Uterus (tissue), 4 donors: ENCODE measurements around the gene CPNE4. TPM values are rescaled to one million over a fixed set of nuclear protein-coding genes. Genes with fewer than 3 reads are reported as not detected.

Source experiments
- DNase-seq, 2 donors: peaks; one replicate each; pipeline ENCODE4 v3.0.0-alpha.2; 2019 to 2020
- H3K27ac ChIP-seq, 2 donors: fragments of 200-600 bp; sonication (generic); 1 replicate in 1 of 2; 2 replicates in 1 of 2; pipeline ENCODE4 v1.5.1; 2016 to 2018
- H3K27me3 ChIP-seq, 2 donors: fragments of 200-600 bp; sonication (generic); one replicate each; pipeline ENCODE4 v1.5.1; 2018 to 2019; ENCODE audit warnings: control low read depth in 1 of 2
- H3K36me3 ChIP-seq, 2 donors: fragments of 200-600 bp; sonication (generic); one replicate each; pipeline ENCODE4 v1.5.1; 2019; ENCODE audit warnings: control low read depth in 1 of 2
- H3K4me1 ChIP-seq, 2 donors: fragments of 200-600 bp; sonication (generic); one replicate each; pipeline ENCODE4 v1.5.1; 2018 to 2019; ENCODE audit warnings: control low read depth in 1 of 2
- H3K4me3 ChIP-seq, 2 donors: fragments of 200-600 bp; sonication (generic); 1 replicate in 1 of 2; 2 replicates in 1 of 2; pipeline ENCODE4 v1.5.1; 2018 to 2019; ENCODE audit warnings: mild to moderate bottlenecking in 1 of 2
- H3K9me3 ChIP-seq, 2 donors: fragments of 200-600 bp; sonication (generic); one replicate each; pipeline ENCODE4 v1.5.1; 2019; ENCODE audit warnings: control low read depth in 1 of 2
- POLR2A ChIP-seq, 2 donors: fragments of 450-650 bp; IDR thresholded peaks; one replicate each; pipeline ENCODE4 v1.6.1; 2016; ENCODE audit warnings: antibody characterized with exemption in 2 of 2, mild to moderate bottlenecking in 1 of 2, moderate library complexity in 1 of 2
- intact Hi-C: fragments of 100-400 bp; cut with DNase I; formaldehyde crosslinking; loops from one replicate; pipeline ENCODE4 v1.15.1; 2023; ENCODE audit warnings: low total_unique reads
- total RNA-seq, 4 donors: library from RNA; depleted of rRNA in 3 of 4; stranded (reverse); fragments of >200 nt in 3 of 4; gene quantifications; one replicate each; pipeline versions ENCODE4 v1.1.0 to v1.2.4, GENCODE V29; 2014 to 2023
- TF ChIP-seq, protein P1 (sequence below), 4 experiments: fragments of 200-600 bp in 2 of 4; fragments of 450-650 bp in 2 of 4; sonication (generic) in 2 of 4; IDR thresholded peaks; one replicate each; pipeline ENCODE4 v1.5.1; 2016 to 2019; ENCODE audit warnings: antibody characterized with exemption in 4 of 4, mild to moderate bottlenecking in 2 of 4, moderate library complexity in 1 of 4
- donor health status: DM: yes; HTN: yes; CAD: no.

The CPNE4 gene
- total RNA-seq, 4 donors from 2014 or later: 0.35 TPM; not detected in 3

DNA sequence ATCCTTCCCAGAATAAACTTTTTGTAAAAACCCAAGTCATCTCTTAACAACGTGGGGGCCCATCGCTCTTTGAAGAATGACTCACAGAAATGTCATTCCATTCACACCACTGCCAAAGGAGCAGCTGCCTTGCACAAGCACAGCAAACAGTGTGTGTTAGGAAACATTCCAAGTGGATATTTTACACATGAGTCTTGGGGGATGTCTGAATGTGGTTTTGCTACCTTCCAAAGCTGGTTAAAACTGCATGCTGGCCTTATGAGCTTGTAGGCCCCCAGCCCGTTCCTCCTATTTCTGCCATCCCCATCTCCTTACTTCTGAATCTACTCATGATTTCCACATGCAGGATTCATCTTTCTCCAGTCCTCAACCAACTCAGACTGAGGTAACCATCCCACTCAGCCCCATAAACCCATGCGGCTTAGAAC, 130.8 kb downstream of the CPNE4 start:
- Histone ChIP-seq H3K4me3 (no peak overlapping the region), H3K27me3 (no peaks in the 10 kb centered on the region), H3K4me1 (no peaks in the 10 kb centered on the region), H3K27ac (no peak overlapping the region), H3K36me3 (no peaks in the 10 kb centered on the region), H3K9me3 (no peaks in the 10 kb centered on the region)
- intact Hi-C loops: no loop called here
- TF ChIP-seq, protein P1, sequence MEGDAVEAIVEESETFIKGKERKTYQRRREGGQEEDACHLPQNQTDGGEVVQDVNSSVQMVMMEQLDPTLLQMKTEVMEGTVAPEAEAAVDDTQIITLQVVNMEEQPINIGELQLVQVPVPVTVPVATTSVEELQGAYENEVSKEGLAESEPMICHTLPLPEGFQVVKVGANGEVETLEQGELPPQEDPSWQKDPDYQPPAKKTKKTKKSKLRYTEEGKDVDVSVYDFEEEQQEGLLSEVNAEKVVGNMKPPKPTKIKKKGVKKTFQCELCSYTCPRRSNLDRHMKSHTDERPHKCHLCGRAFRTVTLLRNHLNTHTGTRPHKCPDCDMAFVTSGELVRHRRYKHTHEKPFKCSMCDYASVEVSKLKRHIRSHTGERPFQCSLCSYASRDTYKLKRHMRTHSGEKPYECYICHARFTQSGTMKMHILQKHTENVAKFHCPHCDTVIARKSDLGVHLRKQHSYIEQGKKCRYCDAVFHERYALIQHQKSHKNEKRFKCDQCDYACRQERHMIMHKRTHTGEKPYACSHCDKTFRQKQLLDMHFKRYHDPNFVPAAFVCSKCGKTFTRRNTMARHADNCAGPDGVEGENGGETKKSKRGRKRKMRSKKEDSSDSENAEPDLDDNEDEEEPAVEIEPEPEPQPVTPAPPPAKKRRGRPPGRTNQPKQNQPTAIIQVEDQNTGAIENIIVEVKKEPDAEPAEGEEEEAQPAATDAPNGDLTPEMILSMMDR (IDR thresholded peaks at IDR 0.05): no peak
- no peak for TF ChIP-seq POLR2A (IDR thresholded peaks at IDR 0.05)
- DNase-seq: no peak

DNA sequence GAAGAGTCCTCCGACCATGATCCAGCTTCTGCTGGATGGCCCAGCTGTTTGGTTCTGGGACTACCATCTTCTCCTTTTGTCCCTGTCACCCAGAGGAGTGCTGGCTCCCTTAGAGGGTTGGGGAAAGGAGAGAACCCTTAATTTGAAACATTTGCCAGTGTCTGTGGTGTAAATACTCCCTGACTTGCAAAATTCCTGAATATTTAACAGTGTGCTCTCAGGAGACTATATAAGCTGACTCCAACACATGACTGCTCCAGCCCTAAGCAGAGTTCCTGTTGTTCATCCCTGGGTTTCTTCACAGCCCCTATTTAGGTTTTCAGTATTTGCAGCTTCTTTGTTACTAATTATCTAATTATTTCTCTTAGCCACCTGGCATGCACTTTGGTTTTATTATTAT, 133.1 kb downstream of the CPNE4 start:
- TF ChIP-seq, protein P1 (IDR thresholded peaks at IDR 0.05): no peak
- TF ChIP-seq POLR2A (IDR thresholded peaks at IDR 0.05): no peak
- H3K27me3 ChIP-seq: no peaks in the 10 kb centered on the region
- no peak overlapping the region for H3K4me3 ChIP-seq
- intact Hi-C loops: no loop called here
- no peaks in the 10 kb centered on the region for H3K9me3 ChIP-seq
- no peaks in the 10 kb centered on the region for H3K4me1 ChIP-seq
- H3K36me3 ChIP-seq: no peaks in the 10 kb centered on the region
- no peak for DNase-seq
- no peak overlapping the region for H3K27ac ChIP-seq

DNA sequence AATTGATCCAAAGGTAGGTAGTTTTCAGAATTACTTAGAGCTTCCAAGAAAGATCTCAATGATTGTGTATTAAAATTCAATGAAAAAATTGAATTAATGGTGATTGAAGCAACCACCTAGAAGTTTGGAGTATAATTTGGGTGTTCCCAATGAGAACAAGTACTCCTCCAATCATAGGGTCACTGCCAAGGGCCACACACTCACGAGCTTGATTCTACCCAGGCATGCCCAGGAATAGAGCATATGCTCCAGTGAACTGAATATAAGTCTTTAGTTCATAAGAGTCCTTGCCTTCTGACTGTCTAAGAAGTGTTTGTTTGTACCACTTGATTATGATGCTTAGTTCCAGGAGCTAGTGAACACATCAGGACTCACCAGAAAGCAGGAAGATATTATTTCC, 133.9 kb downstream of the CPNE4 start:
- no peaks in the 10 kb centered on the region for H3K4me1 ChIP-seq
- intact Hi-C loops: no loop called here
- no peaks in the 10 kb centered on the region for H3K36me3 ChIP-seq
- DNase-seq: no peak
- H3K27me3 ChIP-seq: no peaks in the 10 kb centered on the region
- no peaks in the 10 kb centered on the region for H3K9me3 ChIP-seq
- TF ChIP-seq POLR2A (IDR thresholded peaks at IDR 0.05): no peak
- TF ChIP-seq, protein P1 (IDR thresholded peaks at IDR 0.05): no peak
- H3K27ac ChIP-seq: no peak overlapping the region
- H3K4me3 ChIP-seq: no peak overlapping the region

DNA sequence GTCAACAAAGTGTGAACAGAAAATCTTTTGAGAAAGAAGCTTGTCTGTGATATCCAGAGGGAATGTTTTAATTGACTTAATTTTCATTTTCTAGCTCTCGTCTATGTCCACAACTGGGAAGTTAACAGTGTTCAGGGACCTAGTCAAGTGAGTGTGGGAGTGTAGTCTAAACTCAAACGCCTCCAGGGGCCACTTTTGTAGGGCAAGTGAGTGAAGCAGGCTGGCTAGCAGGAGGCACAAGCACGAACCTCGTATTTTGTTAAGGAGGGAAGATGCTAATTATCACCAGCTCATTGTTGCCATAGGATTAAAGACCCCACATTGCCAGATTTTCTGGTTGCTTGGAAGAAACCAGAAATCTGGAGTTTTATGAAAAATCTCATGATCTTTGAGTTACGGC, 135.8 kb downstream of the CPNE4 start:
- no peak overlapping the region for H3K27ac ChIP-seq
- no peak overlapping the region for H3K4me3 ChIP-seq
- no peaks in the 10 kb centered on the region for H3K27me3 ChIP-seq
- no peaks in the 10 kb centered on the region for H3K4me1 ChIP-seq
- no peak for DNase-seq
- no peaks in the 10 kb centered on the region for H3K9me3 ChIP-seq
- intact Hi-C loops: no loop called here
- no peak for TF ChIP-seq POLR2A (IDR thresholded peaks at IDR 0.05)
- TF ChIP-seq, protein P1 (IDR thresholded peaks at IDR 0.05): no peak
- no peaks in the 10 kb centered on the region for H3K36me3 ChIP-seq

DNA sequence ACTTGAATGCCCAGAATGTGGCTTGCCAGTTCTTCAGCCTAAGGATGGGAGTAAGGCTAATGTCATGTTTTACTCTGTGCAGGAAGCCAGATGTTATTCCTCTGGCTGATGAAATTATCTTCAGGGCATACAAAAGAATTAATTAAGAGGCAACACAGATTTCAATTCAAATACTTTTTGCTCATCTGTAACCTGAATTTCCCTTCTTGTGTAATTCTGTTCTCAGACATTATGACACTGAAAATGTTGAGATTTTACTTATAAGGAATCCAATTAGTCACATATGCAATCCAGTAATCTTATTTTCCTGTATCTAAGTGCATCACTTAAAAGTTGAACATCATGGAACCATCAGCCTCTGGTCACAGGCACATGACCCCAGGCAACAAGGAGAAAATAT, 136.5 kb downstream of the CPNE4 start:
- H3K27me3 ChIP-seq: no peaks in the 10 kb centered on the region
- no peaks in the 10 kb centered on the region for H3K4me1 ChIP-seq
- H3K36me3 ChIP-seq: no peaks in the 10 kb centered on the region
- no peak for TF ChIP-seq POLR2A (IDR thresholded peaks at IDR 0.05)
- TF ChIP-seq, protein P1 (IDR thresholded peaks at IDR 0.05): no peak
- H3K27ac ChIP-seq: no peak overlapping the region
- DNase-seq: no peak
- intact Hi-C loops: no loop called here
- H3K9me3 ChIP-seq: no peaks in the 10 kb centered on the region
- no peak overlapping the region for H3K4me3 ChIP-seq
